Jurkat, Clone E6-1 (cell line): Measurements from ENCODE around the gene MICU1.
"Not testable (repeated sequence)": the region's sequence is repeated elsewhere in the genome, so short reads cannot be mapped to it uniquely, and the experiment has no call there.

Experiments used
- DNase-seq: peaks from one replicate; pipeline ENCODE4 v3.0.0-alpha.2; 2011; ENCODE audit warnings: low read depth, low spot score
- H3K4me3 ChIP-seq: 2 replicates; pipeline ENCODE4 v1.5.1; 2011; ENCODE audit warnings: mild to moderate bottlenecking, low read length, control low read depth, moderate library complexity

The MICU1 gene

GRCh38 chr10:72472306-72472705, 153.6 kb downstream of the MICU1 start:
- no peak overlapping the region for H3K4me3 ChIP-seq
- DNase-seq, result no peak

- H3K4me3 ChIP-seq, result no peak overlapping the region
- no peak for DNase-seq
These were observed 155.2 kb downstream of the MICU1 start for GRCh38 chr10:72470666-72471065.

GRCh38 chr10:72467064-72467463, 158.8 kb downstream of the MICU1 start:
- not testable (repeated sequence) for DNase-seq

GRCh38 chr10:72466018-72466417, 159.9 kb downstream of the MICU1 start:
- DNase-seq, result no peak
- H3K4me3 ChIP-seq, result no peak overlapping the region

More at GRCh38 chr10:72467064-72467463, 158.8 kb downstream of the MICU1 start:
- not testable (repeated sequence) for H3K4me3 ChIP-seq

- no peak for DNase-seq
These were observed 161.4 kb downstream of the MICU1 start for GRCh38 chr10:72464438-72464837.

GRCh38 chr10:72462261-72462660, 163.6 kb downstream of the MICU1 start:
- DNase-seq, result no peak
- no peak overlapping the region for H3K4me3 ChIP-seq

More at GRCh38 chr10:72464438-72464837, 161.4 kb downstream of the MICU1 start:
- no peak overlapping the region for H3K4me3 ChIP-seq

GRCh38 chr10:72461085-72461484, 164.8 kb downstream of the MICU1 start:
- DNase-seq, result no peak
- H3K4me3 ChIP-seq, result no peak overlapping the region

- no peak for DNase-seq
- no peak overlapping the region for H3K4me3 ChIP-seq
These were observed 165.5 kb downstream of the MICU1 start for GRCh38 chr10:72460284-72460876.

- DNase-seq, result no peak
- no peak overlapping the region for H3K4me3 ChIP-seq
These were observed 166.6 kb downstream of the MICU1 start for GRCh38 chr10:72459301-72459700.

GRCh38 chr10:72455889-72456595, 169.8 kb downstream of the MICU1 start:
- no peak overlapping the region for H3K4me3 ChIP-seq
- DNase-seq, result no peak

GRCh38 chr10:72449941-72450441, 175.9 kb downstream of the MICU1 start:
- no peak overlapping the region for H3K4me3 ChIP-seq
- DNase-seq, result no peak

- DNase-seq, result no peak
These were observed 180.0 kb downstream of the MICU1 start for GRCh38 chr10:72445851-72446250.

GRCh38 chr10:72442969-72443368, 182.9 kb downstream of the MICU1 start:
- not testable (repeated sequence) for DNase-seq, H3K4me3 ChIP-seq

More at GRCh38 chr10:72445851-72446250, 180.0 kb downstream of the MICU1 start:
- no peak overlapping the region for H3K4me3 ChIP-seq

GRCh38 chr10:72435570-72435969, 190.3 kb downstream of the MICU1 start:
- H3K4me3 ChIP-seq, result no peak overlapping the region
- DNase-seq, result no peak

GRCh38 chr10:72430936-72431335, 194.9 kb downstream of the MICU1 start:
- H3K4me3 ChIP-seq, DNase-seq: not testable (repeated sequence)

GRCh38 chr10:72429931-72430330, 195.9 kb downstream of the MICU1 start:
- H3K4me3 ChIP-seq, result no peak overlapping the region
- no peak for DNase-seq

GRCh38 chr10:72426986-72427385, 198.9 kb downstream of the MICU1 start:
- H3K4me3 ChIP-seq, result no peak overlapping the region
- no peak for DNase-seq

GRCh38 chr10:72425133-72425532, 200.7 kb downstream of the MICU1 start:
- DNase-seq, result no peak

GRCh38 chr10:72424561-72424960, 201.3 kb downstream of the MICU1 start:
- DNase-seq, result no peak
- H3K4me3 ChIP-seq, result no peak overlapping the region

More at GRCh38 chr10:72425133-72425532, 200.7 kb downstream of the MICU1 start:
- no peak overlapping the region for H3K4me3 ChIP-seq

- H3K4me3 ChIP-seq, result no peak overlapping the region
- DNase-seq, result no peak
These were observed 202.5 kb downstream of the MICU1 start for GRCh38 chr10:72423426-72423825.
